HuH-7 (cell line): Measurements from ENCODE around the gene PAH.

Source experiments
- DNase-seq: peaks from one replicate; pipeline ENCODE4 v3.0.0; 2011; ENCODE audit warnings: low spot score

Gene PAH

GRCh38 chr12:102917026-102917787 is at the start of gene PAH:
TSS of gene PAH (minus strand) at chr12:102917244. CDS start at chr12:102917130, 114 bp downstream.
- peak; percentile 68 for DNase-seq

- DNase-seq = no peak
Measured at GRCh38 chr12:102966200-102966863, 49.3 kb upstream of the PAH start.

- no peak for DNase-seq
Measured at GRCh38 chr12:102965281-102966155, 48.5 kb upstream of the PAH start.

- peak; percentile 72 for DNase-seq
Measured at GRCh38 chr12:102964872-102965271, 47.8 kb upstream of the PAH start.

GRCh38 chr12:102963796-102964195 is 46.8 kb upstream of the PAH start:
- no peak for DNase-seq

- DNase-seq = no peak
Measured at GRCh38 chr12:102962986-102963385, 45.9 kb upstream of the PAH start.

GRCh38 chr12:102962532-102962931 is 45.5 kb upstream of the PAH start:
- DNase-seq = no peak

- DNase-seq = no peak
Measured at GRCh38 chr12:102961466-102961855, 44.4 kb upstream of the PAH start.

- DNase-seq = no peak
Measured at GRCh38 chr12:102960766-102961465, 43.9 kb upstream of the PAH start.

- DNase-seq = no peak
Measured at GRCh38 chr12:102959391-102959790, 42.3 kb upstream of the PAH start.

- no peak for DNase-seq
Measured at GRCh38 chr12:102958830-102959176, 41.8 kb upstream of the PAH start.

- peak; percentile 61 for DNase-seq
Measured at GRCh38 chr12:102958073-102958829, 41.2 kb upstream of the PAH start.

- DNase-seq = peak; percentile 57
Measured at GRCh38 chr12:102957339-102958050, 40.5 kb upstream of the PAH start, which contains the start of gene ASCL1. TSS of gene ASCL1 (plus strand) at chr12:102957674. CDS start at chr12:102958245, 571 bp downstream.

- DNase-seq = no peak
Measured at GRCh38 chr12:102956738-102957327, 39.8 kb upstream of the PAH start.

GRCh38 chr12:102955926-102956737 is 39.1 kb upstream of the PAH start:
- DNase-seq = no peak

GRCh38 chr12:102954134-102954533 is 37.1 kb upstream of the PAH start:
- DNase-seq = no peak

- no peak for DNase-seq
Measured at GRCh38 chr12:102953221-102953620, 36.2 kb upstream of the PAH start.

- DNase-seq = no peak
Measured at GRCh38 chr12:102951841-102952240, 34.8 kb upstream of the PAH start.

GRCh38 chr12:102950950-102951619 is 34.0 kb upstream of the PAH start:
- DNase-seq = no peak
